Lower lobe of right lung (tissue), 2 donors: Measurements from ENCODE around the gene CYB5A. TPM values are rescaled to one million over a fixed set of nuclear protein-coding genes. Genes with fewer than 3 reads are reported as not detected.

Experiments used
- ATAC-seq, 2 donors: fragments of 200-7000 bp; cut with Tn5 transposase; one replicate each; pipeline ENCODE4 v1.9.1; 2020 to 2022; ENCODE audit warnings: mild to moderate bottlenecking in 2 of 2, moderate library complexity in 2 of 2
- DNase-seq: peaks from one replicate; pipeline ENCODE4 v3.0.0-alpha.2; 2020
- H3K27ac ChIP-seq: fragments of 200-600 bp; one replicate; pipeline ENCODE4 v1.8.0; 2022
- H3K27me3 ChIP-seq: fragments of 200-600 bp; one replicate; pipeline ENCODE4 v1.8.0; 2022; ENCODE audit warnings: low read depth
- H3K36me3 ChIP-seq: fragments of 200-600 bp; one replicate; pipeline ENCODE4 v1.8.0; 2022; ENCODE audit warnings: mild to moderate bottlenecking
- H3K4me1 ChIP-seq: fragments of 200-600 bp; one replicate; pipeline ENCODE4 v1.8.0; 2022
- H3K4me3 ChIP-seq: fragments of 200-600 bp; one replicate; pipeline ENCODE4 v1.8.0; 2022; ENCODE audit warnings: mild to moderate bottlenecking
- H3K9me3 ChIP-seq: fragments of 200-600 bp; one replicate; pipeline ENCODE4 v1.8.0; 2022
- intact Hi-C: fragments of 100-400 bp; cut with DNase I; formaldehyde crosslinking; loops from one replicate; pipeline ENCODE4 v1.11.0; 2022
- total RNA-seq: library from RNA; stranded (reverse); fragmentation: NEBNext Ultra II Directional; extraction: Animal tissue kit (Norgen Biotek cat#: 25700); gene quantifications from one replicate; pipeline ENCODE4 v1.2.1, GENCODE V29; 2021
- TF ChIP-seq, protein P1 (sequence below): fragments of 200-600 bp; IDR thresholded peaks from one replicate; pipeline ENCODE4 v1.8.0; 2022; ENCODE audit warnings: antibody characterized with exemption, mild to moderate bottlenecking
- donor health status: DM: no; HTN: yes; CAD: no; lungs with severe emphysema.

Gene CYB5A
- total RNA-seq, 1 donor from 2014 or later = 458 TPM

DNA sequence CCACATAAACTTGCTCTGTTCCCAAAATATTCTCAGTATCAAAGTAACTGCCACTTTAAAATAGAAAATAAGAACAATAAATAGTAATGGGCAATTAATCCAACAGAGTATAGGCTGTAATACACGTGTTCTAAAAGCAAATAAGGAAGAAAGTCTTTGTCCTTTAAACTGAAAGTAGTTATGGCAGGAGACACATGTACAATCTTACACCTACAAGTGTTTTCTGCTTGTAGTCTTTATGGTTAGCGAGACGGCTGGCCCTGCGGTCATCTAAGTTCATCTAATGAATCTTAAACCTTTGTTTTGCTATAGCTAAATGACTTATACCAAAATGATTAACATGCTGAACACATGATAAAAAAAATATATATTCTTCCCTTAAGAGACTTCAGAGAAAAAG, 32.4 kb downstream of the CYB5A start:
- intact Hi-C loops = no loop called here
- DNase-seq = no peak
- Histone ChIP-seq H3K27ac (no peak overlapping the region), H3K27me3 (no peaks in the 10 kb centered on the region), H3K4me3 (no peak overlapping the region), H3K36me3 (peaks cover 54% of the 10 kb centered on the region), H3K4me1 (peaks cover 18% of the 10 kb centered on the region), H3K9me3 (no peaks in the 10 kb centered on the region)
- no peak for ATAC-seq
- TF ChIP-seq, protein P1, sequence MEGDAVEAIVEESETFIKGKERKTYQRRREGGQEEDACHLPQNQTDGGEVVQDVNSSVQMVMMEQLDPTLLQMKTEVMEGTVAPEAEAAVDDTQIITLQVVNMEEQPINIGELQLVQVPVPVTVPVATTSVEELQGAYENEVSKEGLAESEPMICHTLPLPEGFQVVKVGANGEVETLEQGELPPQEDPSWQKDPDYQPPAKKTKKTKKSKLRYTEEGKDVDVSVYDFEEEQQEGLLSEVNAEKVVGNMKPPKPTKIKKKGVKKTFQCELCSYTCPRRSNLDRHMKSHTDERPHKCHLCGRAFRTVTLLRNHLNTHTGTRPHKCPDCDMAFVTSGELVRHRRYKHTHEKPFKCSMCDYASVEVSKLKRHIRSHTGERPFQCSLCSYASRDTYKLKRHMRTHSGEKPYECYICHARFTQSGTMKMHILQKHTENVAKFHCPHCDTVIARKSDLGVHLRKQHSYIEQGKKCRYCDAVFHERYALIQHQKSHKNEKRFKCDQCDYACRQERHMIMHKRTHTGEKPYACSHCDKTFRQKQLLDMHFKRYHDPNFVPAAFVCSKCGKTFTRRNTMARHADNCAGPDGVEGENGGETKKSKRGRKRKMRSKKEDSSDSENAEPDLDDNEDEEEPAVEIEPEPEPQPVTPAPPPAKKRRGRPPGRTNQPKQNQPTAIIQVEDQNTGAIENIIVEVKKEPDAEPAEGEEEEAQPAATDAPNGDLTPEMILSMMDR = no peak

- ATAC-seq (peak in 1 of 2 donors; percentile 45), DNase-seq (no peak)
- no peak overlapping the region for H3K4me3 ChIP-seq
- intact Hi-C loops = no loop called here
- peaks cover 22% of the 10 kb centered on the region for H3K4me1 ChIP-seq
- H3K9me3 ChIP-seq = no peaks in the 10 kb centered on the region
- TF ChIP-seq, protein P1 = no peak
- H3K36me3 ChIP-seq = peaks cover 59% of the 10 kb centered on the region
- no peaks in the 10 kb centered on the region for H3K27me3 ChIP-seq
- no peak overlapping the region for H3K27ac ChIP-seq
Observed at GRCh38 chr18:74257083-74257482, 34.7 kb downstream of the CYB5A start.

GRCh38 chr18:74256190-74256589, 35.6 kb downstream of the CYB5A start:
- DNase-seq = no peak
- Histone ChIP-seq H3K27ac (no peak overlapping the region), H3K4me3 (no peak overlapping the region), H3K36me3 (peaks cover 54% of the 10 kb centered on the region), H3K9me3 (no peaks in the 10 kb centered on the region), H3K4me1 (peaks cover 31% of the 10 kb centered on the region), H3K27me3 (no peaks in the 10 kb centered on the region)
- TF ChIP-seq, protein P1 = no peak
- intact Hi-C loops = no loop called here
- ATAC-seq = no peak

- Histone ChIP-seq H3K27me3 (no peaks in the 10 kb centered on the region), H3K4me3 (no peak overlapping the region), H3K4me1 (peaks cover 40% of the 10 kb centered on the region), H3K27ac (peak overlapping the region; percentile 33), H3K9me3 (no peaks in the 10 kb centered on the region), H3K36me3 (peaks cover 46% of the 10 kb centered on the region)
- peak; percentile 29 to 48 for ATAC-seq
- TF ChIP-seq, protein P1 = no peak
- no peak for DNase-seq
- intact Hi-C loops = no loop called here
Observed at GRCh38 chr18:74255131-74255616, 36.6 kb downstream of the CYB5A start.

- TF ChIP-seq, protein P1 = no peak
- peaks cover 64% of the 10 kb centered on the region for H3K4me1 ChIP-seq
- ATAC-seq (no peak), DNase-seq (no peak)
- no peaks in the 10 kb centered on the region for H3K9me3 ChIP-seq
- peaks cover 31% of the 10 kb centered on the region for H3K36me3 ChIP-seq
- intact Hi-C loops = no loop called here
- no peak overlapping the region for H3K4me3 ChIP-seq
- no peaks in the 10 kb centered on the region for H3K27me3 ChIP-seq
- H3K27ac ChIP-seq = peak overlapping the region; percentile 37
Observed at GRCh38 chr18:74252039-74252395, 39.7 kb downstream of the CYB5A start.
